ENCODE data around the gene ZBTB7C. TPM values are rescaled to one million over a fixed set of nuclear protein-coding genes. Genes with fewer than 3 reads are reported as not detected.

The ZBTB7C gene
- total RNA-seq, 2 experiments from 2014 or later: 0.09 TPM; not detected in 1

GRCh38 chr18:47996091-47996541 is 413.1 kb downstream of the ZBTB7C start:
- no peak for DNase-seq
- H3K4me3 Mint-ChIP-seq: no peak overlapping the region
- H3K27me3 Mint-ChIP-seq: peaks cover 10% of the 10 kb centered on the region
- H3K4me1 Mint-ChIP-seq: no peaks in the 10 kb centered on the region
- H3K27ac Mint-ChIP-seq: no peak overlapping the region
- H3K36me3 Mint-ChIP-seq: no peaks in the 10 kb centered on the region
- CTCF ChIA-PET: interaction anchor here (0.8 to 3.7 kb wide), 4 partner anchors 9 to 223 kb away, joined by 3 to 22 read pairs (median 10); no protein-coding TSS in a partner anchor
- ATAC-seq: no peak
- H3K9me3 Mint-ChIP-seq (ENCODE audit: low read depth): no peaks in the 10 kb centered on the region

GRCh38 chr18:47995654-47996053 is 413.5 kb downstream of the ZBTB7C start:
- Mint-ChIP-seq H3K4me1 (no peaks in the 10 kb centered on the region), H3K4me3 (no peak overlapping the region), H3K27ac (no peak overlapping the region), H3K9me3 (ENCODE audit: low read depth) (no peaks in the 10 kb centered on the region), H3K27me3 (peaks cover 12% of the 10 kb centered on the region), H3K36me3 (no peaks in the 10 kb centered on the region)
- no peak for ATAC-seq
- DNase-seq: no peak
- CTCF ChIA-PET: interaction anchor here (0.8 to 3.7 kb wide), 4 partner anchors 8 to 223 kb away, joined by 3 to 22 read pairs (median 10); no protein-coding TSS in a partner anchor

- CTCF ChIA-PET: no interaction called here
- H3K27me3 Mint-ChIP-seq: peaks cover 20% of the 10 kb centered on the region
Observed at GRCh38 chr18:47993409-47993808, 415.8 kb downstream of the ZBTB7C start.

GRCh38 chr18:47992976-47993375 is 416.2 kb downstream of the ZBTB7C start:
- no peak overlapping the region for H3K4me3 Mint-ChIP-seq
- DNase-seq (no peak), ATAC-seq (no peak)
- H3K9me3 Mint-ChIP-seq (ENCODE audit: low read depth): no peaks in the 10 kb centered on the region
- no peak overlapping the region for H3K27ac Mint-ChIP-seq
- CTCF ChIA-PET: no interaction called here
- peaks cover 24% of the 10 kb centered on the region for H3K27me3 Mint-ChIP-seq
- no peaks in the 10 kb centered on the region for H3K36me3 Mint-ChIP-seq
- no peaks in the 10 kb centered on the region for H3K4me1 Mint-ChIP-seq

More at GRCh38 chr18:47993409-47993808, 415.8 kb downstream of the ZBTB7C start:
- no peak for DNase-seq
- Mint-ChIP-seq H3K27ac (no peak overlapping the region), H3K4me1 (no peaks in the 10 kb centered on the region), H3K4me3 (no peak overlapping the region), H3K9me3 (ENCODE audit: low read depth) (no peaks in the 10 kb centered on the region), H3K36me3 (no peaks in the 10 kb centered on the region)
- ATAC-seq: no peak

GRCh38 chr18:47992266-47992665 is 416.9 kb downstream of the ZBTB7C start:
- CTCF ChIA-PET: no interaction called here
- ATAC-seq (no peak), DNase-seq (no peak)
- Mint-ChIP-seq H3K36me3 (no peaks in the 10 kb centered on the region), H3K27ac (no peak overlapping the region), H3K27me3 (peaks cover 28% of the 10 kb centered on the region), H3K9me3 (ENCODE audit: low read depth) (no peaks in the 10 kb centered on the region), H3K4me1 (no peaks in the 10 kb centered on the region), H3K4me3 (no peak overlapping the region)

GRCh38 chr18:47990981-47991380 is 418.2 kb downstream of the ZBTB7C start:
- no peak for DNase-seq
- H3K9me3 Mint-ChIP-seq (ENCODE audit: low read depth): no peaks in the 10 kb centered on the region
- CTCF ChIA-PET: interaction anchor here (0.7 kb wide), 1 partner anchor 218 kb away, joined by 3 read pairs; no protein-coding TSS in a partner anchor
- no peak overlapping the region for H3K27ac Mint-ChIP-seq
- H3K27me3 Mint-ChIP-seq: peaks cover 23% of the 10 kb centered on the region
- H3K4me3 Mint-ChIP-seq: no peak overlapping the region
- no peaks in the 10 kb centered on the region for H3K36me3 Mint-ChIP-seq
- no peak for ATAC-seq
- no peaks in the 10 kb centered on the region for H3K4me1 Mint-ChIP-seq

GRCh38 chr18:47987388-47987699 is 421.8 kb downstream of the ZBTB7C start:
- Mint-ChIP-seq H3K4me3 (no peak overlapping the region), H3K27ac (no peak overlapping the region), H3K4me1 (peaks cover 3% of the 10 kb centered on the region), H3K27me3 (peaks cover 18% of the 10 kb centered on the region), H3K36me3 (no peaks in the 10 kb centered on the region), H3K9me3 (ENCODE audit: low read depth) (no peaks in the 10 kb centered on the region)
- DNase-seq (no peak), ATAC-seq (no peak)
- CTCF ChIA-PET: interaction anchor here (0.7 to 2.0 kb wide), 4 partner anchors 9 to 215 kb away, joined by 3 to 5 read pairs (median 4); no protein-coding TSS in a partner anchor

- H3K27ac Mint-ChIP-seq: no peak overlapping the region
- ATAC-seq: no peak
Observed at GRCh38 chr18:47986620-47987387, 422.4 kb downstream of the ZBTB7C start.

GRCh38 chr18:47985866-47986265 is 423.3 kb downstream of the ZBTB7C start:
- no peak overlapping the region for H3K4me3 Mint-ChIP-seq
- H3K27me3 Mint-ChIP-seq: peaks cover 18% of the 10 kb centered on the region
- CTCF ChIA-PET: interaction anchor here (1.6 kb wide), 1 partner anchor 12 kb away, joined by 4 read pairs; no protein-coding TSS in a partner anchor
- no peaks in the 10 kb centered on the region for H3K9me3 Mint-ChIP-seq (ENCODE audit: low read depth)
- no peak for ATAC-seq
- peaks cover 3% of the 10 kb centered on the region for H3K4me1 Mint-ChIP-seq
- H3K36me3 Mint-ChIP-seq: no peaks in the 10 kb centered on the region
- H3K27ac Mint-ChIP-seq: no peak overlapping the region
- no peak for DNase-seq

More at GRCh38 chr18:47986620-47987387, 422.4 kb downstream of the ZBTB7C start:
- Mint-ChIP-seq H3K4me1 (peaks cover 3% of the 10 kb centered on the region), H3K36me3 (no peaks in the 10 kb centered on the region), H3K4me3 (no peak overlapping the region), H3K27me3 (peaks cover 18% of the 10 kb centered on the region), H3K9me3 (ENCODE audit: low read depth) (no peaks in the 10 kb centered on the region)
- no peak for DNase-seq
- CTCF ChIA-PET: interaction anchor here (0.7 to 2.0 kb wide), 3 partner anchors 10 to 214 kb away, joined by 3 to 5 read pairs (median 4); no protein-coding TSS in a partner anchor

GRCh38 chr18:47984991-47985390 is 424.2 kb downstream of the ZBTB7C start:
- H3K4me3 Mint-ChIP-seq: no peak overlapping the region
- no peak for ATAC-seq
- no peaks in the 10 kb centered on the region for H3K9me3 Mint-ChIP-seq (ENCODE audit: low read depth)
- H3K27ac Mint-ChIP-seq: no peak overlapping the region
- DNase-seq: no peak
- peaks cover 10% of the 10 kb centered on the region for H3K27me3 Mint-ChIP-seq
- H3K4me1 Mint-ChIP-seq: peaks cover 3% of the 10 kb centered on the region
- CTCF ChIA-PET: interaction anchor here (1.6 kb wide), 1 partner anchor 12 kb away, joined by 4 read pairs; no protein-coding TSS in a partner anchor
- no peaks in the 10 kb centered on the region for H3K36me3 Mint-ChIP-seq

GRCh38 chr18:47983946-47984345 is 425.2 kb downstream of the ZBTB7C start:
- Mint-ChIP-seq H3K27me3 (peaks cover 10% of the 10 kb centered on the region), H3K4me3 (no peak overlapping the region), H3K9me3 (ENCODE audit: low read depth) (no peaks in the 10 kb centered on the region), H3K36me3 (no peaks in the 10 kb centered on the region), H3K4me1 (peaks cover 3% of the 10 kb centered on the region), H3K27ac (no peak overlapping the region)
- DNase-seq: no peak
- no peak for ATAC-seq
- CTCF ChIA-PET: interaction anchor here (0.9 kb wide), 1 partner anchor 211 kb away, joined by 3 read pairs; no protein-coding TSS in a partner anchor

- H3K4me1 Mint-ChIP-seq: peaks cover 3% of the 10 kb centered on the region
- H3K27ac Mint-ChIP-seq: no peak overlapping the region
- H3K9me3 Mint-ChIP-seq (ENCODE audit: low read depth): no peaks in the 10 kb centered on the region
- CTCF ChIA-PET: interaction anchor here (0.9 kb wide), 1 partner anchor 210 kb away, joined by 3 read pairs; no protein-coding TSS in a partner anchor
- no peaks in the 10 kb centered on the region for H3K36me3 Mint-ChIP-seq
- no peak overlapping the region for H3K4me3 Mint-ChIP-seq
- peaks cover 6% of the 10 kb centered on the region for H3K27me3 Mint-ChIP-seq
- DNase-seq (no peak), ATAC-seq (no peak)
Observed at GRCh38 chr18:47983055-47983454, 426.1 kb downstream of the ZBTB7C start.

- peaks cover 3% of the 10 kb centered on the region for H3K4me1 Mint-ChIP-seq
- no peaks in the 10 kb centered on the region for H3K9me3 Mint-ChIP-seq (ENCODE audit: low read depth)
- H3K27ac Mint-ChIP-seq: no peak overlapping the region
- H3K36me3 Mint-ChIP-seq: no peaks in the 10 kb centered on the region
- CTCF ChIA-PET: no interaction called here
- no peak for DNase-seq
- no peak overlapping the region for H3K4me3 Mint-ChIP-seq
- ATAC-seq: no peak
- peaks cover 3% of the 10 kb centered on the region for H3K27me3 Mint-ChIP-seq
Observed at GRCh38 chr18:47981830-47982229, 427.4 kb downstream of the ZBTB7C start.

- Mint-ChIP-seq H3K4me1 (peaks cover 3% of the 10 kb centered on the region), H3K36me3 (no peaks in the 10 kb centered on the region), H3K27ac (no peak overlapping the region), H3K4me3 (no peak overlapping the region), H3K9me3 (ENCODE audit: low read depth) (no peaks in the 10 kb centered on the region), H3K27me3 (peaks cover 3% of the 10 kb centered on the region)
- no peak for DNase-seq
- no peak for ATAC-seq
- CTCF ChIA-PET: no interaction called here
Observed at GRCh38 chr18:47981320-47981719, 427.9 kb downstream of the ZBTB7C start.
